SJCRH30 (cell line): ENCODE data around the gene ANK3. TPM values are rescaled to one million over a fixed set of nuclear protein-coding genes. Genes with fewer than 3 reads are reported as not detected.

Experiments used
- DNase-seq, 2 experiments: peaks; one replicate each; pipeline ENCODE4 v3.0.0-alpha.2; 2015 to 2020
- H3K27ac ChIP-seq: fragments of 250-450 bp; sonication (Bioruptor Pico); 2 replicates; pipeline ENCODE4 v1.5.1; 2020; ENCODE audit warnings: mild to moderate bottlenecking, moderate library complexity
- H3K27me3 ChIP-seq: fragments of 250-450 bp; sonication (Bioruptor Pico); 2 replicates; pipeline ENCODE4 v1.5.1; 2020; ENCODE audit warnings: mild to moderate bottlenecking, moderate library complexity
- H3K36me3 ChIP-seq: fragments of 250-450 bp; sonication (Bioruptor Pico); 2 replicates; pipeline ENCODE4 v1.5.1; 2020; ENCODE audit warnings: mild to moderate bottlenecking, moderate library complexity
- H3K4me1 ChIP-seq: fragments of 250-450 bp; sonication (Bioruptor Pico); 2 replicates; pipeline ENCODE4 v1.5.1; 2020; ENCODE audit warnings: mild to moderate bottlenecking, moderate library complexity
- H3K4me3 ChIP-seq: fragments of 250-450 bp; sonication (Bioruptor Pico); 2 replicates; pipeline ENCODE4 v1.5.1; 2020; ENCODE audit warnings: mild to moderate bottlenecking, moderate library complexity
- H3K9me3 ChIP-seq: fragments of 250-450 bp; sonication (Bioruptor Pico); replicated peaks from 2 replicates; pipeline ENCODE4 v1.5.1; 2020; ENCODE audit warnings: mild to moderate bottlenecking, moderate library complexity
- total RNA-seq: library from RNA; depleted of rRNA; stranded (reverse); fragments of >200 nt; shearing (Covaris generic); gene quantifications from 2 replicates; pipeline ENCODE4 v1.2.3, GENCODE V29; 2014

Gene ANK3
- total RNA-seq, 1 experiment from 2014 or later: 2.5 TPM

DNA sequence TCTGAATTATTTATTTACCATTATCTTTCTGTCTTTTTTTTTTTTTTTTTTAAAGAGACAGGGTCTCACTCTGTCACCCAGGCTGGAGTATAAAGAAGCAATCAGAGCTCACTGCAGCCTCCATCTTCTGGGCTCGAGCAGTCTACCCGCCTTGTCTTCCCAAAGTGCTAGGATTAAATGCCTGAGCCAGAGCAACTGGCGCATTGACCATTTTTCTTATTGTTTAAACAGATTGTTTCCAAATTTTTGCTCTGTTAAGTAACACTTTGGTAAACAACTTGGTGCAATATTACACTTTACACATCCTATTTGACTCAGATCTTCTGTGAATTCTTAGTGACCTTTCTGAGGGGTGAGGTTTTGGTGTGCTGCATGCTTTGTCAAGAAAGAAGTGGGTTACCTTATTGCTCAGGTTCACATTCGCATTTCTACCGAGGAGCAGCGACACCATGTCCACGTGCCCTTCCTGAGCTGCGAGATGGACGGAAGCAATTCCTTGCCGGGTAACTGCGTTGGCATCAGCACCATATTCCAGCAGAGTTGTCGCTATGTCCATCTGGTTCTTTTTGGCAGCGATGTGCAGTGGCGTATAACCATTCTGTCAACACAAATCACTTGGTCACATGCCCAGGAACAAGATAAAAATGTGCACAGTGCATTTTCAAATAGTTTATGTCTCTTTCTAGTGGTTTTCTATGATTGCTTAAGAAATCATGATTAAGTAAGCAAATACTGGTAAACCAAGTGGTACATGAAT lies 203.2 kb downstream of the ANK3 start:
- Histone ChIP-seq H3K9me3 (no peaks in the 10 kb centered on the region), H3K4me1 (no peaks in the 10 kb centered on the region), H3K27ac (no peak overlapping the region), H3K36me3 (no peaks in the 10 kb centered on the region), H3K27me3 (no peaks in the 10 kb centered on the region), H3K4me3 (no peak overlapping the region)
- DNase-seq: no peak

DNA sequence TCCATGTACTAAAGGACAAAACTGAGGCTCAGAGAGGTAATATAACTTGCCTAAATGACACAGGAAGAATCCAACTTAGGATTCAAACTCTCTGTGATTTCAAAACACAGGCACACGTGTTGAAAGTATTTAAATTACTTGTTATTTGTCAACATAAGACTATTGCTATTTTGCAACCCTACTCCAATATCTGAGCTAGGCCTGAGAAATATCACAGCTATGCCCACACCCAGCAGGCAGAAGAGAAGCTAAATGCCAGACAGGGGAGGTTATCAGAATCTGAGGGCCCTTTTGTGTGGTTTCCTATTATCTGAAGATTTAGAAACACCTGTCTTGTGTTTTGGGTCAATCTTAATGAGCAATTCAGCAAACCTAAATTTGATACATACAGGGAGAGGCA lies 204.3 kb downstream of the ANK3 start:
- Histone ChIP-seq H3K27ac (no peak overlapping the region), H3K9me3 (no peaks in the 10 kb centered on the region), H3K27me3 (no peaks in the 10 kb centered on the region), H3K4me3 (no peak overlapping the region), H3K36me3 (no peaks in the 10 kb centered on the region), H3K4me1 (no peaks in the 10 kb centered on the region)
- DNase-seq: no peak

DNA sequence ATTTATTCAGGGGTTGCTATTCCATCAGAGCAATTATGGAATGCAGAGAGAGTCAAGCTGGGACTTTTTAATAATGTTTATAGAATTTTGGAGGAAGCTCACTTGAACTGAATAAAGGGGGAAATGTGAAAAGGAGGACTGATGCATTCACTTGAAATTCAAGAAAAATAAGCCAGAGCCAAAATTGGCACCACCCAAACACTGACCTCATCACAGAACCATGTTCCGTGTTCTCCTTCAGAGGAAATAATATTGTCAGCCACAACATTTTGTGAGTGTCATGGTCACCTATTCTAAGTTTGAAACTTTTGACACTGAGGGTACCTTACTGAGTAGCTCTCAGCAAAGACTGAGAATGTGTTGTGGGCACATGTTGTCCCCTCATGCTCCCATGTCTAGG lies 207.0 kb downstream of the ANK3 start:
- no peak for DNase-seq
- no peaks in the 10 kb centered on the region for H3K4me1 ChIP-seq
- no peaks in the 10 kb centered on the region for H3K9me3 ChIP-seq
- no peak overlapping the region for H3K27ac ChIP-seq
- H3K27me3 ChIP-seq: no peaks in the 10 kb centered on the region
- no peak overlapping the region for H3K4me3 ChIP-seq
- no peaks in the 10 kb centered on the region for H3K36me3 ChIP-seq

DNA sequence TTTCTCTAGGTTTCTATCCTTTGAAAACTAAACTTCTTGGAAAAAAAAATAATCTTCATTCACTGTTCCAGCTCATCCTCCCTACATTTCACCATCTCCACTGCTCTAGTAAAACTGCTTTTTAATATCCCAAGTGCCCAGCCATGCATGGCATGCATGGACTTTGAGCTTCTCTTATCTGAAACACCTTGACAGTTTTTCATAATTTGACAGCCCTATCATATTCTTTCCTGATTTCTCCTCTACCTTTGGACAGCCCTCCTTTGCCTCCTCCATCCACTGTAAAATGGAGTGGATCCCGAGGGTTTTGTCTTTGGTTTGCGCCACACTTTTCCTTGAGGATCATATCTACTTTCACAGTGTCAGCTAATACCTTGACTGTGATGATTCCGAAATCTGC lies 212.8 kb downstream of the ANK3 start:
- no peak for DNase-seq
- Histone ChIP-seq H3K27ac (no peak overlapping the region), H3K27me3 (no peaks in the 10 kb centered on the region), H3K36me3 (no peaks in the 10 kb centered on the region), H3K4me1 (no peaks in the 10 kb centered on the region; the same call in 1 of the 2 replicates), H3K4me3 (no peak overlapping the region), H3K9me3 (no peaks in the 10 kb centered on the region)

DNA sequence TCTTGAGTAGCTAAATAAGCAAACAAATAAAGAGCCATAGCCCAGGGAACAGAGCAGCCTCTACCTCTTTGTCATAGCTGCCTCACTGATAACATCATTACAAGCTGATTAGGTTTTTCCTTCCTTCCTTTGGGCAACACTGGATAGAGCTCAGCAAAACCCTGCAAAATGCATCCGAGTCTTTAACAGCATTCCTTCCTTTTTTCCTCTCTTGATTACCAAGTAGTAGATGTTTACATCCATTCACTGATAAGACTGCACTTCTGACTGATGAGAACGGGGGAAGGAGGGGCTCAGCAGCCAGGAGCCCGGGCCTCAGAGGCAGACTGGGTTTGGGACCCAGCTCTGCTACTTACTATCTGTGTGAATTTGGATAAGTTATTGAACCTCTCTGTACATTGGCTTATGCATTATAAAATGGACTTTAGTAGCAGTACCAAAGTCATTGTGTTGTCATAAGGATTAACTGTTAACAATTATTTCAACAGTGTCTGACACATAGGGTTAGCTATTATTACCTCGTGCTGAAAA lies 214.2 kb downstream of the ANK3 start:
- no peaks in the 10 kb centered on the region; the same call in none of the 2 replicates for H3K4me1 ChIP-seq
- no peaks in the 10 kb centered on the region for H3K27me3 ChIP-seq
- H3K9me3 ChIP-seq: no peaks in the 10 kb centered on the region
- no peak for DNase-seq
- no peaks in the 10 kb centered on the region for H3K36me3 ChIP-seq
- no peak overlapping the region for H3K4me3 ChIP-seq
- H3K27ac ChIP-seq: no peak overlapping the region

DNA sequence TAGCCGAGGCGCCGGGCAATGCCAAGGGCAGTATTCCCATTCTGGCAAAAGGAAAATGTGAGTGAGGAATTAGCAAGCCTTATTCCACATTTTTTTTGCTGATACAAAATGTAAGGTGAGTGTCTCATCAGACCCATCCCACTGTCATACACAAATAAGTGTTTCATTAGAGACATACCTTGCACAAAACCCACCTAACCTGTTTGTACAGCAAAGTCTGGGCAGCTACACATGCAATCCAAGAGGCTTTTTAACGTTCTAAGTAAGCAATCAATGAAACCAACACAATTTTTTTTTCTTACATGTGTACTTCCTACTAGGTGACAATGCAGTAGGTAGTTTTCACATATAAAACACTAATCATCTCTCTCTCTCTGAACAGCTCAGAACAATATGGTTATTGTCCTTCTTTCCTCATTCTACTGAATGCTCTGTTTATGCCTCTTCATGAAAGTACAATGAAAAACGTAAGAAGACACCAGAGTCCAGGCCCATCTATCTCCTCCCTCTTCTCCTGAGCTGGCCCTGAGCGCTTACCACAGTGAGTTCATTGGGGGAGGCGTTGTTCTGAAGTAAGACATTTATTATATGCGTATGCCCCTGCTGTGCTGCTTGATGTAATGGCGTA lies 217.2 kb downstream of the ANK3 start:
- Histone ChIP-seq H3K27ac (no peak overlapping the region), H3K27me3 (no peaks in the 10 kb centered on the region), H3K4me1 (no peaks in the 10 kb centered on the region; the same call in none of the 2 replicates), H3K36me3 (no peaks in the 10 kb centered on the region), H3K9me3 (no peaks in the 10 kb centered on the region), H3K4me3 (no peak overlapping the region)
- DNase-seq: no peak

DNA sequence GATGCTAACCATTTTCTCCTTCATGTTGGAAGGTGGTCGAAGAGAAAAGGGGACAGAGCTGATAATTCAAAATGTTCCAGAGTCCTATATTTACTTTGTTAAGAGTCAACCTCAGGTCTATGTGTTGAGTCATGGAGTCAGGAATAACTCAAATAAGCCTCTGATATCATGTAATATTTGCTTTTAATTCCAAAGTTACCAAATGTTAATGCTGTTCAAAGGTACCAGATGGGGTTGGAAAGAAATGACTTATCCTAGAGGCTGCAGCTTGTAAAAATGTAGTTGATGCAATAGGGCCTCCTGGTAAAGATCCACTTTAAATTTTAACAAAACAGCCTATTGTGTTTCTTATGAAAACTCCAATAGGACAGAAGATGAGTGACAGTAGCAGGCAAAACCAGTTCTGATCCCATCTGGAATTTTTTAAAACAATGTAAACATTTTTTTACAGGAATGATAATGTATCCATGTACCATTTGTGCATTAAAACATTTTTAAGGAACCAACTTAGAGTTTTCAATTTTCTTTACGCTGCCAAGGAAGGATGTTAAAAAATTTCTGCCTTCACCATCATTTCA lies 218.2 kb downstream of the ANK3 start:
- Histone ChIP-seq H3K27ac (no peak overlapping the region), H3K4me1 (no peaks in the 10 kb centered on the region; the same call in none of the 2 replicates), H3K9me3 (no peaks in the 10 kb centered on the region), H3K27me3 (no peaks in the 10 kb centered on the region), H3K36me3 (no peaks in the 10 kb centered on the region), H3K4me3 (no peak overlapping the region)
- peak in 1 of 2 experiments; percentile 7 for DNase-seq

DNA sequence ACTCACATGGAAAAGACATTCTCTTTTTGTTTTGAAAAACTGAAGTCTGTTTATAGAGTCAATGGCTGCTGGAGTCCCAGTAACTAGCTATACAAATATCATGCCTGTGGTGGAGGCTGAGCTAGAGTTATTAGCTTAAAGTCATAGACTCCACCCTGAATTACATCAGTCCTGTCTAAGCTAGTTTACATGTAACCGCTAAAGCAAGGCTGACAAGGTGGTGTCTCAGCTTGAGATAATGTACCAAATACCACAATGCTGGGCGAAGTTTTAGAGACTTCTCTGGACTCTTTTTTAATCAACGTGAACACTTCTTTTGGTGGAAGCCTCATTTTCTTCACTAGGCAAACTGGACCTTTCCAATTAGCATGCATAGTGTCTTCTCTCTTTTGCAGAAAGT lies 219.4 kb downstream of the ANK3 start:
- Histone ChIP-seq H3K27me3 (no peaks in the 10 kb centered on the region), H3K36me3 (no peaks in the 10 kb centered on the region), H3K27ac (no peak overlapping the region), H3K9me3 (no peaks in the 10 kb centered on the region), H3K4me3 (no peak overlapping the region), H3K4me1 (no peaks in the 10 kb centered on the region; the same call in none of the 2 replicates)
- DNase-seq: no peak

DNA sequence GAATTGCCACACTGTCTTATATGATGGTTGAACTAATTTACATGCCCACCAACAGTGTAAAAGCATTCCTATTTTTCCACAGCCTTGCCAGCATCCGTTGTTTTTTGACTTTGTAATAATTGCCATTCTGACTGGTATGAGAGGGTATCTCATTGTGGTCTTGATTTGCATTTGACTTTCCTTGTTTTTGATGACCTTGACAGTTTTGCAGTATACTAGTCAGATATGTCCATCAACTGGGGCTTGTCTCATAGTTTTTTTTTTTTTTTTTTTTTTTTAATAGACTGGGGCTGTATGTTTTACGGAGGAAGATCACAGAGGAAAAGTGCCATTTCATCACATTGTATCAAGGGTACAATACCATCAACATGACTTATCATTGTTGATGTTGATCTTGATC lies 220.6 kb downstream of the ANK3 start:
- Histone ChIP-seq H3K4me3 (no peak overlapping the region), H3K27me3 (no peaks in the 10 kb centered on the region), H3K27ac (no peak overlapping the region), H3K4me1 (no peaks in the 10 kb centered on the region; the same call in none of the 2 replicates), H3K9me3 (no peaks in the 10 kb centered on the region), H3K36me3 (no peaks in the 10 kb centered on the region)
- DNase-seq: no peak

DNA sequence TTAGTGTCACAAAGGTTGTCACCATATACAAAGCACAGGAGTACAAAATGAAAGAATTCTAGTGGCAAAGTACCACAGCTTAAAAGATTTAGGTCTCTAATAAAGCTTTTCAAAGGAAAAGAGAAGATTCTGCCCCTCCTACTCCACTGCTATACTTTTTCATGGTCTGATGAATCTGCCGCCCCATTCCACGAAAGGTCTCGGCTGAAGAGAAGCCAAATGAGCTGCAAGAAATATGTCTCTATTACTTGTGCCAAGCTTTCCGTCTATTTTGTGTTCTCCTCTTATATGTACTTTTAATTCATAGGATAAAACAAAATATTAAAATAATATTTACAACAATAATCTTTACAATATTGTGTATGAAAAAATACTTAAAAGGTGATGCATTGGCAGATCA lies 222.6 kb downstream of the ANK3 start:
- no peak overlapping the region for H3K27ac ChIP-seq

DNA sequence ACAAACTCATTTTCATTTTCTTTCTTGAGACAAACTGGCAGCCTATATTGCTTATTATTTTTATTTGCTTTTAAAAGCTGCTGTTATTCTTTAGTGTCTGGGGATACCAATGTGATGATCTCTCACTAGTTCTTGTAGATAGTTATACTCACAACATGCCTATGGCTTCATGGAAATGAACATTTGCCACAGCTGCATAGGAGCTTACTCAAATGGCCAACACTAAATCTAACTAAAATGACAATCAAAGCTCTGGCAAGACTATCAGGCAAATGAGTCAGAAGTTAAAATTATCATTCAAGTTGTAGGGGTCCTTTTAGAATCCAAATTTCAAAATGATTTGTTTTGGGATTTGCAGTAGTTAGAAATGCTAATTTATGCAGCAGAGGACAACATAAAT lies 225.9 kb downstream of the ANK3 start:
- H3K27ac ChIP-seq: no peak overlapping the region
- DNase-seq: no peak
- no peaks in the 10 kb centered on the region for H3K36me3 ChIP-seq
- H3K9me3 ChIP-seq: no peaks in the 10 kb centered on the region
- no peaks in the 10 kb centered on the region for H3K27me3 ChIP-seq
- no peaks in the 10 kb centered on the region for H3K4me1 ChIP-seq
- H3K4me3 ChIP-seq: no peak overlapping the region

More for the DNA sequence above, 222.6 kb downstream of the ANK3 start:
- Histone ChIP-seq H3K36me3 (no peaks in the 10 kb centered on the region), H3K9me3 (no peaks in the 10 kb centered on the region), H3K27me3 (no peaks in the 10 kb centered on the region), H3K4me1 (no peaks in the 10 kb centered on the region; the same call in none of the 2 replicates), H3K4me3 (no peak overlapping the region)
- no peak for DNase-seq

DNA sequence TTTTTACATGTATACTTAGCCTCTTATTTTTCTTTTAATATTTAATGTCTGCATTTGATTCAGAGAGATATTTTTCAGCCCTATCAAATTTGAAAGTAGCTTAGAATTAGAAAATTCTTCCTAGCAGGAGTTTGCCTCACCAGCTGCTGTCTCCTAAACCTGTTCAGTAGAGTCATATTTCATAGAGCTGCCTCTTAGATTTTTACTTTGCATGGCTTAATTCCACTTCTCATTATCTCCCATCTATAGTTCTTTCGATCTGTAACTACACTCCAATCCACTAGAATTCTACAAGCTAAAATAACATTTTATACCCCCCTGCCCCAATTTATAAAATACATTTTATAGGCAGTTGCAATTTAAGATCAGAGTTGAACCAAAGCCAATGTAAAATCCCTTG lies 227.0 kb downstream of the ANK3 start:
- Histone ChIP-seq H3K9me3 (no peaks in the 10 kb centered on the region), H3K4me1 (no peaks in the 10 kb centered on the region), H3K27me3 (no peaks in the 10 kb centered on the region), H3K27ac (no peak overlapping the region), H3K36me3 (no peaks in the 10 kb centered on the region), H3K4me3 (no peak overlapping the region)
- peak in 1 of 2 experiments; percentile 29 for DNase-seq

DNA sequence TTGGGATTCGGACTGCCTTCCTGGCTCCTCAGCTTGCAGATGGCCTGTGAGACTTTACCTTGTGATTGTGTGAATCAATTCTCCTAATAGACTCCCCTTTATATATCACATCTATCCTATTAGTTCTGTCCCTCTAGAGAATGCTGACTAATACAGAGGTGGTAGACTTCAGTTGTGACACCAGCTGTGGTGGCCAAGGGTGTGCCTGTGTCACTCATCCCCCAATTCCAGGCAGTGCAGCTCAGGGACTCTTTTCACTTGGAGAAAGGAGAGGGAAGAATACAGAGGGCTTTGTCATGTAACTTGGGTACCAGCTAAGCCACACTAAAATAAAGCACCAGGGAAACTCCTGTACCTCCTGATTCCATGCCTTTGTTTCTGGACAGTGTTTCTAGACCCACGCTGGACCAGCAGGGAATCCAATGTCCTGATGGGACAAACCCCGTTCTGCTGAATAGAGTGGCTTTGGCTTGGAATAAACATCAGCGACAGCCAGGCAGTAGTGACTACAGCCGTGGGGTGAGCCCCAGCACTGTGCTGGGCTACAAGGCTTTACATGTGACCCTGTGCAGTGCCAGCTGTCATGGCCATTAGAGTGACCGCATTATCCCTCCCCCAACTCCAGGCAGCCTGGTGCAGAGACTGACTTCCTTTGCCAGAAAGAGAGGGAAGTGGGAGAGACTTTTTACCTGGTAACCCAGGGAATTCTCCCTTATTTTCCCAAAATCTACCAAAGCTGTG lies 233.6 kb downstream of the ANK3 start:
- peak in 1 of 2 experiments; percentile 3 for DNase-seq
- Histone ChIP-seq H3K27me3 (no peaks in the 10 kb centered on the region), H3K9me3 (no peaks in the 10 kb centered on the region), H3K4me1 (no peaks in the 10 kb centered on the region), H3K27ac (no peak overlapping the region), H3K36me3 (no peaks in the 10 kb centered on the region), H3K4me3 (no peak overlapping the region)

DNA sequence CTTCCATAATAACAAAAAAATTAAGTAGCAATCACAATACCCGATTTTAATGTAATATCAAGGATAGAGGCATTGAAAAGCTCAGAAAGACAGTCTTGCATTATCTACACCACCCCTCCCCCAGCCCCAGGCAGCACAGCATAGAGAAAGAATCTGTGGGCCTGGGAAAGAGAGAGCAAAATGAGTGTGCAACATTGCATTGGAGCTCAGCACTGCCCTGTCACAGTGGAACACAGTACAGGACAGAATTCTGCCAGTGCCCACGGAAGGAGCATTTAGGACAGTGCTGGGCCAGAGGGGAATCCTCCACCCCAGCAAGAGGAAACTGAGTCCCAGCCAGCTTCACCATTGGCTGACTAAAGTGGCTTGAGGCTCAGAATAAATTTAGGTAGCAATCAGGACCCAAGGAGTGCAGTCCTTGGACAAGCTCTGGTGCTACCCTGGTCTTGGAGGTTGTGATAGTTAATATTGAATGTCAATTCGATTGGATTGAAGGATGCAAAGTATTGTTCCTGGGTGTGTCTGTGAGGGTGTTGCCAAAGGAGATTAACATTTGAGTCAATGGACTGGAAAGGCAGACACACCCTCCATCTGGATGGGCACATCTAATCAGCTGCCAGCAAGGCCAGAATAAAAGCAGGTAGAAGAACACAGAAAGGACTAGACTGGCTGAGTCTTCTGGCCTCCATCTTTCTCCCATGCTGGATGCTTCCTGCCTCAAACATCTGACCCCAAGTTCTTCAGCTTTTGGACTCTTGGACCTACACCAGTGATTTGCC lies 234.4 kb downstream of the ANK3 start:
- H3K27me3 ChIP-seq: no peaks in the 10 kb centered on the region
- H3K4me3 ChIP-seq: no peak overlapping the region
- no peaks in the 10 kb centered on the region for H3K4me1 ChIP-seq
- no peaks in the 10 kb centered on the region for H3K9me3 ChIP-seq
- no peaks in the 10 kb centered on the region for H3K36me3 ChIP-seq
- no peak overlapping the region for H3K27ac ChIP-seq
- no peak for DNase-seq
